Activated CD8-positive, alpha-beta memory T cell treated with anti-CD3 and anti-CD28 coated beads for 48 hours (primary cell): Measurements from ENCODE around the gene ILF2.
"Not testable (repeated sequence)": the region's sequence is repeated elsewhere in the genome, so short reads cannot be mapped to it uniquely, and the experiment has no call there.

Experiments used
- DNase-seq, 3 experiments: peaks; one replicate each; pipeline ENCODE4 v3.0.0-alpha.2; 2020; ENCODE audit warnings: low read depth in 2 of 3, low spot score in 2 of 3

The ILF2 gene

DNA sequence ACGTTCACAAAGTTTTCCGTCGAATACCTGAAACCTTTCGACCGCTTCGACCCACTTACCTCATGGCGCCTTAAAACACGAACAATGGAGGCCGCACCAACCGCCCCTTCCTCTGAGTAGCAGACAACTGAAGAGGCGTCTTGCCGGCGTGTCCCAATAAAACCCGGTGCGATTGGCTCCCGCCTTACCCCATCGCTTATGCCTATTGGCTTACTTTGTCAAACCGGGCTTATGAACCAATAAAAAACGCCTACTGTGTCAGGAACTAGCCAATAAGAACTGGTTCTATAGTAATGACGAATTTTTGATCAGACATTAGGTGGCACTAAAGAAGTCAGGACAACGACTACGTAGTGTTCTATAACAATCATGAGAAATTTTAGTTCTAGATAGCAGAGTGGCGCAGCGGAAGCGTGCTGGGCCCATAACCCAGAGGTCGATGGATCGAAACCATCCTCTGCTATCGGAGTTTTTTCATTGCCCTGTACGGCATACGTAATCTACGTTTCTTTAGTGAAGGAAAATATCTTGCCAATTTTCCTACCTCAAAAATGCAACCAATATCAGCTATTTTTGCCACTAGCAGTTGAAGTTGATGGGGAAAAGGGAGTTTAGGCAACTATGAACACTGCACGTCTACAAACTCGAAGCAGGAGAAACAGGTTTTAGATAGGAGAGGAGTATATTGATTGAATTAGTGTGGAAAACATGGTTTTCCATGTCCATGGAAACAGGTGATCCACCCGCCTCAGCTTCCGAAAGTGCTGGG is at the start of gene ILF2:
Gene ILF2 (minus strand): TSS at position 135 of the 769 bp plus-strand sequence. CDS start 71 bp downstream, at position 64.
- peak; percentile 77 to 93 (median 81) for DNase-seq

- no peak for DNase-seq
Observed at GRCh38 chr1:153717330-153717729, 46.5 kb upstream of the ILF2 start.

DNA sequence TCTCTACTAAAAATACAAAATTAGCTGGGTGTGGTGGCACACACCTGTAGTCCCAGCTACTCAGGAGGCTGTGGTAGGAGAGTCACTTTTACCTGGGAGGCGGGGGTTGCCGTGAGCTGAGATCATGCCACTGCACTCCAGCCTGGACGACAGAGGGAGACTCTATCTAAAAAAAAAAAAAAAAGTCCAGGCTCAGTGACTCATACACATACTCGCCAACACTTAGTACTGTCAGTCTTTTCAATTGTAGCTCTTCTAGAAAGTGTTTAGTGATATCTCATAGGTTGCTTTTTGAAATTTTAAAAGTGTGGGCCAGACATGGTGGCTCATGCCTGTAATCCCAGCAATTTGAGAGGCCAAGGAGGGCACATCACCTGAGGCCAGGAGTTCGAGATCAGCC is 45.4 kb upstream of the ILF2 start:
- not testable (repeated sequence) for DNase-seq

GRCh38 chr1:153711026-153711425 is 40.2 kb upstream of the ILF2 start:
- no peak for DNase-seq

DNA sequence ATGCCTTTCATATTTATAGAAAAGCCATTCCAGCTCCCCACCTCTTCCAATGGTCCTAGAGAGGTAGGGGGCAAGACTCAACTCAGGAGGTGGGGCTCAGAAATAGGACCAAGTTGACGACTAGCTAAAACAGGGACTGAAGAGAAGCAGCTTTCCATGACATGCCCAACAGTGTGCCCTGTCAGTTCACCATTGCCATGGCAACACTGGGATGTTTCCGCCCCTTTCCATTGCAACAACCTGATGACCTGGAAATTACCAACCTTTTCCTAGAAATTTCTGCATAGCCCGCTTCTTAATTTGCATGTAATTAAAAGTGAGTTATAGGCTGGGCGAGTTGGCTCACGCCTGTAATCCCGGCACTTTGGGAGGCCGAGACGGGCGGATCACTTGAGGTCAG is 34.7 kb upstream of the ILF2 start:
- DNase-seq = no peak

DNA sequence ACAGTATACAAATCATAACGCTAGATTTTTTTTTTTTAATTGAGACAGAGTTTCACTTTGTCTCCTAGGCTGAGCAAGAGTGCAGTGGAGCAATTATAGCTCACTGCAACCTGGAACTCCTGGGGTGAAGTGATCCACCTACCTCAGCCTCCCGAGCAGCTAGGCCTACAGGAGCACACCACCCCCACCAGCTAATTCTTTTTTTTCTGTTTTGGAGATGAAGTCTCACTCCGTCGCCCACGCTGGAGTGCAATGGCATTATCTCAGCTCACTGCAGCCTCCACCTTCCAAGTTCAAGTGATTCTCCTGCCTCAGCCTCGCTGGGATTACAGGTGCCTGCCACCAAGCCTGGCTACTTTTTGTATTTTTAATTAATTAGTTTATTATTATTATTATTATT is 29.0 kb upstream of the ILF2 start:
- DNase-seq = no peak

GRCh38 chr1:153698923-153699714 is 28.3 kb upstream of the ILF2 start:
- DNase-seq = no peak

GRCh38 chr1:153698020-153698922 is 27.5 kb upstream of the ILF2 start:
- DNase-seq = no peak

DNA sequence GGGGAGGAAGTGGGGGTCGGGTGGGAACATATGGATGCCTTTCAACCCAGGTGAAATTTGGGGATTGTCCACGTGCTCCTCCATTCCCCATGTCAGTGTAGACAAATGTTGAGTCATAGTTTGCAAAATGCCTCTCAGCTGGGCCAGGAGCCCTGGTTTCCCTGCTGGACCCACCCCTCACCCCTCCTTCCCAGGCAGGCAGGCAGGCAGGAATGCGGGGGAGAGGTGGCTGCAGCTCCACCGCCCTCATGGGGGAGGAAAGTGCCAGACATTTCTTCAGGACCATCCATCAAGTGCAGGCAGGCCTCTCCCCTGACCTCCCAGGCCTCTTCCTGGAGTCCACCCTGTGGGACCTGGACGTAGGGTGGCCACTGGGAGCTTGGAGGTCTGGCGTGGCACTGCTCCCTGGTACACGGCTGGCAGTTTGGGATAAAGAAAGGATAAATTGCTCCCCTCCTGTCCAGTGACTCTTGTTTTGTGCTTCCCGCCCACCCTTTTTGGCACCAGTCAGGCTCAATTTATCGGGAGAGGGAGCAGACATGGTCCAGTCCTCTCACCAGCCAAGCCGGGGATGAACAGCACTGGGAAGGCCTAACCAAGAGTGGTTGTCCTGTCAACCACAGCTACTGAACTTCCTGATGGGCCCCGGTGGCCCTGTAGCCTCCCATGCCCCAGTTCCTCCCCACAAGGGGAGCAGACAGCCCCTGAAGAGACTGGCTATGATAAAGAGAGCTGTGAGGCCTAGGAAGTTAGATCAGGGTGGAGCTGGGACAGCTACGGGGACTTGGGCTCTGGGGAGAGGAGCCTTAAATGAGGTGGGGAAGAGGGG is 26.6 kb upstream of the ILF2 start:
- no peak for DNase-seq

- DNase-seq = no peak
Observed at GRCh38 chr1:153696741-153697140, 25.9 kb upstream of the ILF2 start.

DNA sequence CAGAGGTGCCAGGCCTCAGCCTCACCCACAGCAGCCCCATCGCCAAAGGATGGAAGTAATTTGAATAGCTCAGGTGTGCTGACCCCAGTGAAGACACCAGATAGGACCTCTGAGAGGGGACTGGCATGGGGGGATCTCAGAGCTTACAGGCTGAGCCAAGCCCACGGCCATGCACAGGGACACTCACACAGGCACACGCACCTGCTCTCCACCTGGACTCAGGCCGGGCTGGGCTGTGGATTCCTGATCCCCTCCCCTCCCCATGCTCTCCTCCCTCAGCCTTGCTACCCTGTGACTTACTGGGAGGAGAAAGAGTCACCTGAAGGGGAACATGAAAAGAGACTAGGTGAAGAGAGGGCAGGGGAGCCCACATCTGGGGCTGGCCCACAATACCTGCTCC is 22.7 kb upstream of the ILF2 start:
- no peak for DNase-seq

- DNase-seq = no peak
Observed at GRCh38 chr1:153688736-153689328, 18.0 kb upstream of the ILF2 start.

GRCh38 chr1:153688276-153688675 is 17.5 kb upstream of the ILF2 start:
- no peak for DNase-seq

- DNase-seq = no peak
Observed at GRCh38 chr1:153687346-153688125, 16.7 kb upstream of the ILF2 start.

DNA sequence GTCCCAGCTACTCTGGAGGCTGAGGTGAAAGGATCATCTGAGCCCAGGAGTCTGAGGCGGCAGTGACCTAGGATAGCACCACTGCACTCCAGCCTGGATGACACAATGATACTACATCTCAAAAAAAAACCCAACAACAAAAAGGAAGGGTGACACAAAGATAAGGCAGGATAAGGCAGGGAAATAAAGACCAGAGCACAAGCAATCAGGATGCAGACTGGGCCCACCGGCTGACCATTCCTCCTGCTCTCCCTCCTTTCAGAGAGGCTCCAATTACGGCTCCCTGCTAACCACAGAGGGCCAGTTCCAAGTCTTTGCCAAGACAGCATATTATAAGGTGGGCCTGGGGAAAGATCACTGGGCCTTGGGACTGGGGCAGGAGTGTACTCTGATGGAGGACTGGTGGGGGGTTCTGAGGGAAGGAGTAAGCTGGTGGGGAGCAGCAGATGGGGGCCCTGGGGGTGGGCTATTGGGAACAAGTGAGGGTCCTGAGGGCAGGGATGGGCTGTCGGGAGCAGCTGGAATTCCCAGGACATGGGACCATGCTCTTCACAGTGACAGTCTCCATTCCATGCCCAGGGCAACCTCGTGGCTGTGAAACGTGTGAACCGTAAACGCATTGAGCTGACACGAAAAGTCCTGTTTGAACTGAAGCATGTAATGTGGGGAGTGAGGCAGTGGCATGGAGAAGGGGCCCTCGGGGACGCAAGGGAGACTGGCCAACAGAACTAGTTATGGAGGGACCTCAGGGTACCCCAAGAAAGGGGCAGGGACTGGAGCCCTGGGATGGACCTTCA is 14.9 kb upstream of the ILF2 start:
- DNase-seq = no peak

DNA sequence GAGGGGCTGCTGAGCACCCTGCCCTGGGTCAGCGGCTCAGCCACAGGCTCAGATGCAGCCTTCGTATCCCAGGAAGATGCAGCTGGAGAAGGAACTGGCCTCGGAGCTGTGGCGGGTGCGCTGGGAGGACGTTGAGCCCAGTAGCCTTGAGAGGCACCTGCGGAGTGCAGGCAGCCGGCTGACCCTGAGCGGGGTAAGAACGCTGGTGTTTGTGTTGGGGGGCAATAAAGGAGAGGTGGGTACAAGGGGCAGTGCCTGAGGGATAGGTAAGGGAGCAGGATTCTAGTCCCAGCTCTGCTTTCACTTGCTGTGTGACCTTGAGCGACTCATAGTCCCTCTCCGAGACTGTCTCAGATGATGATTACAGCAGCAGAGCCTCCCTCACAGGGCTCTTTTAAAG is 14.1 kb upstream of the ILF2 start:
- DNase-seq = no peak

- no peak for DNase-seq
Observed at GRCh38 chr1:153683854-153684253, 13.1 kb upstream of the ILF2 start.

DNA sequence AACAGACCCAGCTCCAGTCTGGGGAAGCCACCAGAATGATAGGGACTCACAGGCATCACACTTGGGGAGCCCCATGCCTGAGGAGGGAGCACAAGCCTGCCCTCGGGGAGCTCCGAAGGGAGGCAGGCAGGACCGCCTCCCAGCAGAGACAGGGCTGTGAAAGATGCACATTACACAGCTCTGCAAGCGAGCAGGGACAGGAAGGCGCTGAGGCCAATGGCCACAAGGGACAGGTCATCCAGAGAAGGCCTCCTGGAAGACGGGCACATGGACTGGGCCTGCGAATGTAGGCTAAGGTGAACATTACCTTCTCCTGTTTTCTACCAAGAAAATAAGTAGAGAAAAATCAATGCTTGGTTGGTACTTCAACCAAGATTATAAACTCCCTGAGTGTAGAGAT is 11.9 kb upstream of the ILF2 start:
- no peak for DNase-seq

- no peak for DNase-seq
Observed at GRCh38 chr1:153680120-153680403, 9.3 kb upstream of the ILF2 start.
